ENCODE measurements around the gene GALE. TPM values are rescaled to one million over a fixed set of nuclear protein-coding genes. Genes with fewer than 3 reads are reported as not detected.

GALE gene
- polyA plus RNA-seq, 1 donor (not counting 4 experiments of a cell fraction or from before 2014, with no cell fraction given), result 52.8 TPM

- Histone ChIP-seq H4K20me1 (ENCODE audit: control insufficient read depth, extremely low read depth, insufficient read depth, low read length) (no peaks in the 10 kb centered on the region), H3K27ac (ENCODE audit: control insufficient read depth, insufficient read depth, low read length) (no peak overlapping the region), H3K9me3 (ENCODE audit: control insufficient read depth, low read depth, low read length) (no peaks in the 10 kb centered on the region), H3K9me1 (ENCODE audit: control insufficient read depth, extremely low read depth, insufficient read depth, low read length) (no peaks in the 10 kb centered on the region), H3K27me3 (ENCODE audit: control insufficient read depth, extremely low read depth, insufficient read depth, low read length) (no peaks in the 10 kb centered on the region), H2AFZ (ENCODE audit: control insufficient read depth, low read length) (no peak overlapping the region), H3K79me2 (ENCODE audit: control insufficient read depth, insufficient read depth, low read length) (peaks cover 21% of the 10 kb centered on the region), H3K4me3 (ENCODE audit: control insufficient read depth in 2 of 3, extremely low read depth in 1 of 3, insufficient read depth in 2 of 3, low read depth in 1 of 3, low read length in 3 of 3) (no peak overlapping the region), H3K9ac (ENCODE audit: control insufficient read depth, extremely low read depth, insufficient read depth, low read length) (no peak overlapping the region), H3K4me2 (ENCODE audit: control insufficient read depth, extremely low read depth, insufficient read depth, low read depth, low read length) (no peak overlapping the region), H3K4me1 (ENCODE audit: control insufficient read depth, extremely low read depth, insufficient read depth, low read length) (peaks cover 32% of the 10 kb centered on the region), H3K36me3 (ENCODE audit: control insufficient read depth in 2 of 2, extremely low read depth in 1 of 2, insufficient read depth in 2 of 2, low read length in 2 of 2) (peaks cover 34 to 38% of the 10 kb centered on the region in 2 experiments)
- TF ChIP-seq EZH2 (IDR thresholded peaks at IDR 0.05; ENCODE audit: low read length), result no peak
- no peak for TF ChIP-seq CTCF (optimal IDR thresholded peaks at IDR 0.05 in 1 of 3, IDR thresholded peaks at IDR 0.05 in 1 of 3, conservative IDR thresholded peaks at IDR 0.05 in 1 of 3; ENCODE audit: extremely low read depth in 1 of 3, insufficient read depth in 2 of 3, low read length in 3 of 3)
- dilution Hi-C loops (cut with MboI; ENCODE audit: extremely low pct_ligation_motif_present, low sequenced_read_pairs), result no loop called here
- FAIRE-seq (no peak), DNase-seq (ENCODE audit: low read depth, low spot score) (no peak)
Observed at GRCh38 chr1:23793861-23794731, 6.5 kb downstream of the GALE start.

- TF ChIP-seq EZH2 (IDR thresholded peaks at IDR 0.05; ENCODE audit: low read length) (no peak), CTCF (optimal IDR thresholded peaks at IDR 0.05 in 1 of 3, IDR thresholded peaks at IDR 0.05 in 1 of 3, conservative IDR thresholded peaks at IDR 0.05 in 1 of 3; ENCODE audit: extremely low read depth in 1 of 3, insufficient read depth in 2 of 3, low read length in 3 of 3) (no peak)
- Histone ChIP-seq H3K4me2 (ENCODE audit: control insufficient read depth, extremely low read depth, insufficient read depth, low read depth, low read length) (no peak overlapping the region), H3K27me3 (ENCODE audit: control insufficient read depth, extremely low read depth, insufficient read depth, low read length) (no peaks in the 10 kb centered on the region), H3K4me1 (ENCODE audit: control insufficient read depth, extremely low read depth, insufficient read depth, low read length) (peaks cover 26% of the 10 kb centered on the region), H3K4me3 (ENCODE audit: control insufficient read depth in 2 of 3, extremely low read depth in 1 of 3, insufficient read depth in 2 of 3, low read depth in 1 of 3, low read length in 3 of 3) (no peak overlapping the region), H2AFZ (ENCODE audit: control insufficient read depth, low read length) (no peak overlapping the region), H3K9me1 (ENCODE audit: control insufficient read depth, extremely low read depth, insufficient read depth, low read length) (no peaks in the 10 kb centered on the region), H3K9ac (ENCODE audit: control insufficient read depth, extremely low read depth, insufficient read depth, low read length) (peak overlapping the region; percentile 22), H3K9me3 (ENCODE audit: control insufficient read depth, low read depth, low read length) (no peaks in the 10 kb centered on the region), H4K20me1 (ENCODE audit: control insufficient read depth, extremely low read depth, insufficient read depth, low read length) (no peaks in the 10 kb centered on the region), H3K27ac (ENCODE audit: control insufficient read depth, insufficient read depth, low read length) (peak overlapping the region; percentile 10), H3K79me2 (ENCODE audit: control insufficient read depth, insufficient read depth, low read length) (peaks cover 21% of the 10 kb centered on the region), H3K36me3 (ENCODE audit: control insufficient read depth in 2 of 2, extremely low read depth in 1 of 2, insufficient read depth in 2 of 2, low read length in 2 of 2) (peaks cover 27 to 32% of the 10 kb centered on the region in 2 experiments)
- dilution Hi-C loops (cut with MboI; ENCODE audit: extremely low pct_ligation_motif_present, low sequenced_read_pairs), result no loop called here
- FAIRE-seq (no peak), DNase-seq (ENCODE audit: low read depth, low spot score) (no peak)
Observed at GRCh38 chr1:23793018-23793781, 7.4 kb downstream of the GALE start.

All from keratinocyte (primary cell).